Vagina (tissue), 2 donors: ENCODE measurements around the gene ROR2. TPM values are rescaled to one million over a fixed set of nuclear protein-coding genes. Genes with fewer than 3 reads are reported as not detected.

Experiments used
- DNase-seq, 2 donors: peaks; one replicate each; pipeline ENCODE4 v3.0.0-alpha.2; 2017; ENCODE audit errors: extremely low spot score in 2 of 2
- H3K27ac ChIP-seq: fragments of 200-600 bp; sonication (generic); one replicate; pipeline ENCODE4 v1.5.1; 2019
- H3K27me3 ChIP-seq: fragments of 200-600 bp; sonication (generic); one replicate; pipeline ENCODE4 v1.5.1; 2019
- H3K36me3 ChIP-seq, 2 donors: fragments of 200-600 bp; sonication (generic); one replicate each; pipeline ENCODE4 v1.5.1; 2017 to 2019
- H3K4me1 ChIP-seq: fragments of 200-600 bp; sonication (generic); one replicate; pipeline ENCODE4 v1.5.1; 2019
- H3K4me3 ChIP-seq, 2 donors: fragments of 200-600 bp; sonication (generic); 1 replicate in 1 of 2; 2 replicates in 1 of 2; pipeline ENCODE4 v1.5.1; 2016 to 2019
- H3K9me3 ChIP-seq: fragments of 200-600 bp; sonication (generic); one replicate; pipeline ENCODE4 v1.5.1; 2019
- CTCF ChIP-seq, 3 experiments: fragments of 450-650 bp in 2 of 3; fragments of 200-600 bp in 1 of 3; sonication (generic) in 1 of 3; IDR thresholded peaks; one replicate each; pipeline ENCODE4 v1.5.1; 2017 to 2019; ENCODE audit warnings: antibody characterized with exemption in 3 of 3, mild to moderate bottlenecking in 2 of 3, moderate library complexity in 2 of 3
- POLR2A ChIP-seq, 2 donors: fragments of 450-650 bp; IDR thresholded peaks; one replicate each; pipeline ENCODE4 v1.6.1; 2017; ENCODE audit warnings: antibody characterized with exemption in 2 of 2, mild to moderate bottlenecking in 2 of 2, moderate library complexity in 2 of 2
- POLR2AphosphoS5 ChIP-seq, 2 donors: sonication (generic); formaldehyde crosslinking; IDR thresholded peaks; one replicate each; pipeline ENCODE4 v1.9.0; 2017; ENCODE audit warnings: antibody characterized with exemption in 2 of 2, mild to moderate bottlenecking in 2 of 2, low read depth in 1 of 2; ENCODE audit not compliant: insufficient read depth in 1 of 2
- intact Hi-C: fragments of 100-400 bp; cut with DNase I; formaldehyde crosslinking; loops from one replicate; pipeline ENCODE4 v1.15.1; 2023
- total RNA-seq: library from RNA; depleted of rRNA; stranded (reverse); fragments of >200 nt; gene quantifications from one replicate; pipeline ENCODE4 v1.2.3, GENCODE V29; 2016

The ROR2 gene
- total RNA-seq, 1 donor from 2014 or later: 22.3 TPM

- H3K4me1 ChIP-seq: peaks cover 35% of the 10 kb centered on the region
- intact Hi-C loops: no loop called here
- H3K27ac ChIP-seq: no peak overlapping the region
- TF ChIP-seq POLR2AphosphoS5 (IDR thresholded peaks at IDR 0.05; ENCODE audit: insufficient read depth in 1 of 2, low read depth in 1 of 2): no peak
- no peak for TF ChIP-seq POLR2A (IDR thresholded peaks at IDR 0.05)
- no peak for TF ChIP-seq CTCF (IDR thresholded peaks at IDR 0.05)
- DNase-seq: peak in 1 of 2 donors; percentile 91
- H3K4me3 ChIP-seq: no peak overlapping the region
- no peaks in the 10 kb centered on the region for H3K9me3 ChIP-seq
- H3K27me3 ChIP-seq: no peaks in the 10 kb centered on the region
- H3K36me3 ChIP-seq: no peaks in the 10 kb centered on the region
Observed at GRCh38 chr9:91768507-91768906, 181.5 kb downstream of the ROR2 start.

DNA sequence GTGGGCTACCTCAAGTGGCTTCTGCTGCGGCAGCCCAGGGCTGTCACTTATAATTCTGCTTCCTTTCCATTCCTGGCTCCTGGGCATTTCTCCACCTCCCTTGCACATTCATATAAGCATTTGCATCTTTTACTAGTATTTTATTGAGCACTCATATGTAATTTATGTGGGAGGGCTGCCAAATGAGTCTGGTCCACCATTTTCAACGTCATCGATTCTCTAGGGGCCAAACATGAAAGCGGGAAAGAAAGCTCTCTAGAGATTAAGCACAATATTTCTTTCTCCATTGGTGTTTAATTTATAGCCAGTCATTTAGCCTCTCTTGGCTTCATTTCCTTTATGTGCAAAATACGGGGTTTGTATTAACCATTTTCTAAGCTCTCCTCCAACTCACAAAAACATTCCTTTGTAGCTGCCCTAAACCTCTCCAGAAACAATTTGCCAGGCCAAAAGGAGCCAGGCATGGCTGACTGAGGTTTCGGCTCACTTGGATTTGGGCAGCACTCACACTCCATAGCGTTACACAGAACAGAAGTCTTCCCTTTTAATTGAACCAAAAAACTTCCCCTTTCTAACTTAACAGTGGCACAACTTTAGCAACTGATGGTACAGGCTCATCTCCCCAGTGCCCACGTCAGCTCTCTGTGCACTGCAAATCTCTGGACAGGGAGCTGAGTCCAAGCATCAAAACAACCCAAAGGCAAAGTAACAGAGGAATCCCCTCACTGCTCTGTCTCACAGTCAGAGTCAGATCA lies 183.5 kb downstream of the ROR2 start:
- Histone ChIP-seq H3K36me3 (no peaks in the 10 kb centered on the region), H3K9me3 (no peaks in the 10 kb centered on the region), H3K27ac (no peak overlapping the region), H3K4me3 (no peak overlapping the region), H3K27me3 (no peaks in the 10 kb centered on the region), H3K4me1 (peaks cover 16% of the 10 kb centered on the region)
- DNase-seq: no peak
- intact Hi-C loops: no loop called here
- TF ChIP-seq POLR2AphosphoS5 (IDR thresholded peaks at IDR 0.05; ENCODE audit: insufficient read depth in 1 of 2, low read depth in 1 of 2) (no peak), CTCF (IDR thresholded peaks at IDR 0.05) (no peak)

DNA sequence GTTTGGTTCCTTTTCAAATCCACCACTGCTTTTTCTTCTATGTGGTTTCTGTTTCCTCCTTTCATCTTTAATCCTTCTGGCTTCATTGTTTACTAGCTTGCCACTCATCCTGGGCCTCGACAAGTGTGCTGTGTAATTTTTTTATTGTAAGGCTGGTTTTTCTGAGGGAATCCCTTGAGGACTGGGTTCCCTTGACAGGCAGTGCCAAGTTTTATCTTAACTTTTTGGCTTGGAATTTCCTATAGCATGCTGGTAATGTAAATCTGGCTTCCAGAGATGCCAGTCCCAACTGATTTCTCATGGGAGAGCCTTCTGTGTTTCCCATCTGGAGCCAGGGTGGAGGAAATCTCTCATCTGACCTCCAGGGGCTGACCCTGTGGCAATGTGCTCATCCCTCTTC lies 184.7 kb downstream of the ROR2 start:
- Histone ChIP-seq H3K4me3 (no peak overlapping the region), H3K27ac (no peak overlapping the region), H3K36me3 (no peaks in the 10 kb centered on the region), H3K27me3 (no peaks in the 10 kb centered on the region), H3K4me1 (peaks cover 4% of the 10 kb centered on the region), H3K9me3 (no peaks in the 10 kb centered on the region)
- no peak for DNase-seq
- no peak for TF ChIP-seq CTCF (IDR thresholded peaks at IDR 0.05)
- TF ChIP-seq POLR2A (IDR thresholded peaks at IDR 0.05): no peak
- no peak for TF ChIP-seq POLR2AphosphoS5 (IDR thresholded peaks at IDR 0.05; ENCODE audit: insufficient read depth in 1 of 2, low read depth in 1 of 2)
- intact Hi-C loops: no loop called here

DNA sequence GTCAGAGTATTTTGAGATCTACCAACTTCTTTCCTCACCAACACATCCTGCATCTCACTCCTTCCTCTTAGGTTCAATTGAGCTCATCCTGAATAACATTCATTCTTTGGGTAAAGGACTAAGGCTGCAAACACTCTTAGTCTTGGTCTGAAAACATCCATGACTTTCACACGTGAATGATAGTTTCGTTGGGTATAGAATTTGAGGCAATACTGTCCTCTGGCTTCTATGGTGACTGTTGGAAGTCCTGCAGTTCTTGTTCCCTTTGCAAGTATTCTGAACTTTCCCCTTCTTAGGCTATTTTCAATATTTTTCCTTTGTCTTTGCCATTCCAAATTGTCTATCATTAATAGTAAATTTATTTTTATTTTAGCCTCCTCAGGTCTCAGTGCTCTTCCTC lies 185.4 kb downstream of the ROR2 start:
- H3K9me3 ChIP-seq: no peaks in the 10 kb centered on the region
- H3K27me3 ChIP-seq: no peaks in the 10 kb centered on the region
- TF ChIP-seq CTCF (IDR thresholded peaks at IDR 0.05) (no peak), POLR2A (IDR thresholded peaks at IDR 0.05) (no peak), POLR2AphosphoS5 (IDR thresholded peaks at IDR 0.05; ENCODE audit: insufficient read depth in 1 of 2, low read depth in 1 of 2) (no peak)
- no peak for DNase-seq
- H3K4me3 ChIP-seq: no peak overlapping the region
- no peaks in the 10 kb centered on the region for H3K4me1 ChIP-seq
- no peak overlapping the region for H3K27ac ChIP-seq
- intact Hi-C loops: no loop called here
- no peaks in the 10 kb centered on the region for H3K36me3 ChIP-seq

GRCh38 chr9:91761362-91761761 lies 188.7 kb downstream of the ROR2 start:
- H3K36me3 ChIP-seq: no peaks in the 10 kb centered on the region
- H3K27me3 ChIP-seq: no peaks in the 10 kb centered on the region
- no peaks in the 10 kb centered on the region for H3K9me3 ChIP-seq
- H3K4me1 ChIP-seq: no peaks in the 10 kb centered on the region
- no peak overlapping the region for H3K4me3 ChIP-seq
- no peak overlapping the region for H3K27ac ChIP-seq
- no peak for TF ChIP-seq POLR2AphosphoS5 (IDR thresholded peaks at IDR 0.05; ENCODE audit: insufficient read depth in 1 of 2, low read depth in 1 of 2)
- no peak for TF ChIP-seq POLR2A (IDR thresholded peaks at IDR 0.05)
- no peak for DNase-seq
- intact Hi-C loops: no loop called here
